Esophagus squamous epithelium (tissue), 5 donors: ENCODE data around the gene GPR157. TPM values are rescaled to one million over a fixed set of nuclear protein-coding genes. Genes with fewer than 3 reads are reported as not detected.

Experiments used
- DNase-seq: peaks from one replicate; lab custom pipeline; 2025; lab: John Stamatoyannopoulos, UW
- H3K27ac ChIP-seq, 4 donors: fragments of 200-600 bp; sonication (generic); one replicate each; pipeline ENCODE4 v1.5.1; 2016 to 2019; ENCODE audit warnings: mild to moderate bottlenecking in 1 of 4
- H3K27me3 ChIP-seq, 4 donors: fragments of 200-600 bp; sonication (generic); 1 replicate in 3 of 4; 2 replicates in 1 of 4; pipeline versions ENCODE4 v1.5.1 to v1.6.0; 2017 to 2021; ENCODE audit warnings: antibody characterized with exemption in 1 of 4
- H3K36me3 ChIP-seq, 3 donors: fragments of 200-600 bp; sonication (generic); one replicate each; pipeline ENCODE4 v1.5.1; 2016 to 2019
- H3K4me1 ChIP-seq, 3 donors: fragments of 200-600 bp; sonication (generic); one replicate each; pipeline ENCODE4 v1.5.1; 2017 to 2019
- H3K4me3 ChIP-seq, 4 donors: fragments of 200-600 bp; sonication (generic); 1 replicate in 3 of 4; 2 replicates in 1 of 4; pipeline ENCODE4 v1.5.1; 2016 to 2019; ENCODE audit warnings: mild to moderate bottlenecking in 2 of 4, moderate library complexity in 1 of 4
- H3K9me3 ChIP-seq, 3 donors: fragments of 200-600 bp; sonication (generic); one replicate each; pipeline ENCODE4 v1.5.1; 2016 to 2019
- POLR2A ChIP-seq, 4 donors: fragments of 450-650 bp; IDR thresholded peaks; one replicate each; pipeline ENCODE4 v1.6.1; 2017; ENCODE audit warnings: antibody characterized with exemption in 4 of 4, mild to moderate bottlenecking in 4 of 4, moderate library complexity in 3 of 4
- WGBS, 2 donors: methylation state at CpG; one replicate each; pipeline ENCODE4 v1.1.5; 2018; 5-methylcytosine and 5-hydroxymethylcytosine counted together
- intact Hi-C: fragments of 100-400 bp; cut with DNase I; formaldehyde crosslinking; loops from one replicate; pipeline ENCODE4 v1.15.0; 2022
- total RNA-seq, 4 donors: library from RNA; depleted of rRNA; stranded (reverse); fragments of >200 nt; gene quantifications; one replicate each; pipeline ENCODE4 v1.1.0, GENCODE V29; 2016
- TF ChIP-seq, protein P1 (sequence below), 6 experiments: fragments of 450-650 bp in 4 of 6; fragments of 200-600 bp in 2 of 6; sonication (generic) in 2 of 6; IDR thresholded peaks; one replicate each; pipeline ENCODE4 v1.5.1; 2016 to 2019; ENCODE audit warnings: antibody characterized with exemption in 6 of 6, mild to moderate bottlenecking in 4 of 6, moderate library complexity in 4 of 6
- donor health status: DM: yes; HTN: yes; CAD: no.

GPR157 gene
- total RNA-seq, 4 donors from 2014 or later = 28.5 to 57.4 (median 30.2) TPM

DNA sequence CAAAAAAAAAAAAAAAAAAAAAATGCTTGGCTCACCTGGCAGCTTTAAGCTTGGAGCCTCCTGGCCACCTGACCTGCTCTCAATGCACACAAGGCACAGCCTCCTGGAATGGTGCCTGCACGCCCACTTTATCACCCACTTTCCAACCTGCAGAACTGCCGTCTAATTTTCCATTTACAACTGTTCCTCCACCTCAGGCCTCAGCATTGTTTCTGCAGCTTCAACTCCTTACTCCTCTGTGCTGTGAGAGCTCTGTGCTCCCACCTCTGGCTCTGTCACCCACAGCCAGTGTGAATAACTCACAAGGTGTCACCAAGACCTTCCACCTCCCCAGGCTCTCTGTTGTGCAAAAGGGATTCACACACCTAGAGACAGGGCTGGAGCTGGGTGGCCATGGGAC is 38.7 kb upstream of the GPR157 start:
- TF ChIP-seq, protein P1, sequence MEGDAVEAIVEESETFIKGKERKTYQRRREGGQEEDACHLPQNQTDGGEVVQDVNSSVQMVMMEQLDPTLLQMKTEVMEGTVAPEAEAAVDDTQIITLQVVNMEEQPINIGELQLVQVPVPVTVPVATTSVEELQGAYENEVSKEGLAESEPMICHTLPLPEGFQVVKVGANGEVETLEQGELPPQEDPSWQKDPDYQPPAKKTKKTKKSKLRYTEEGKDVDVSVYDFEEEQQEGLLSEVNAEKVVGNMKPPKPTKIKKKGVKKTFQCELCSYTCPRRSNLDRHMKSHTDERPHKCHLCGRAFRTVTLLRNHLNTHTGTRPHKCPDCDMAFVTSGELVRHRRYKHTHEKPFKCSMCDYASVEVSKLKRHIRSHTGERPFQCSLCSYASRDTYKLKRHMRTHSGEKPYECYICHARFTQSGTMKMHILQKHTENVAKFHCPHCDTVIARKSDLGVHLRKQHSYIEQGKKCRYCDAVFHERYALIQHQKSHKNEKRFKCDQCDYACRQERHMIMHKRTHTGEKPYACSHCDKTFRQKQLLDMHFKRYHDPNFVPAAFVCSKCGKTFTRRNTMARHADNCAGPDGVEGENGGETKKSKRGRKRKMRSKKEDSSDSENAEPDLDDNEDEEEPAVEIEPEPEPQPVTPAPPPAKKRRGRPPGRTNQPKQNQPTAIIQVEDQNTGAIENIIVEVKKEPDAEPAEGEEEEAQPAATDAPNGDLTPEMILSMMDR (IDR thresholded peaks at IDR 0.05) = no peak
- no peak for TF ChIP-seq POLR2A (IDR thresholded peaks at IDR 0.05)
- no peaks in the 10 kb centered on the region for H3K36me3 ChIP-seq
- WGBS, 2 donors = 83 to 85% methylated on average over 2 of the region's 2 CpGs
- H3K27me3 ChIP-seq = no peaks in the 10 kb centered on the region
- H3K4me1 ChIP-seq = peaks cover 24 to 62% (median 25%) of the 10 kb centered on the region in 3 donors
- intact Hi-C loops = no loop called here
- no peak for DNase-seq
- no peaks in the 10 kb centered on the region for H3K9me3 ChIP-seq
- no peak overlapping the region for H3K4me3 ChIP-seq
- H3K27ac ChIP-seq = no peak overlapping the region

- peak overlapping the region in 3 of 4 donors; percentile 90 to 95 (median 93) for H3K27ac ChIP-seq
- no peak overlapping the region for H3K4me3 ChIP-seq
- H3K9me3 ChIP-seq = no peaks in the 10 kb centered on the region
- no peak for TF ChIP-seq POLR2A (IDR thresholded peaks at IDR 0.05)
- TF ChIP-seq, protein P1 (IDR thresholded peaks at IDR 0.05) = no peak
- H3K36me3 ChIP-seq = no peaks in the 10 kb centered on the region
- no peaks in the 10 kb centered on the region for H3K27me3 ChIP-seq
- peaks cover 34 to 72% (median 36%) of the 10 kb centered on the region in 3 donors for H3K4me1 ChIP-seq
- DNase-seq = no peak
- intact Hi-C loops = no loop called here
- 86 to 93% methylated on average over 15 to 23 of the region's 27 CpGs for WGBS, 2 donors
Observed at GRCh38 chr1:9166289-9167235, 37.7 kb upstream of the GPR157 start.

- DNase-seq = no peak
- Histone ChIP-seq H3K9me3 (no peaks in the 10 kb centered on the region), H3K4me1 (peaks cover 37 to 76% (median 39%) of the 10 kb centered on the region in 3 donors), H3K27me3 (no peaks in the 10 kb centered on the region), H3K27ac (peak overlapping the region; percentile 90 to 96 (median 94)), H3K36me3 (no peaks in the 10 kb centered on the region), H3K4me3 (no peak overlapping the region)
- WGBS, 2 donors = 82 to 94% methylated on average over 5 of the region's 7 CpGs
- intact Hi-C loops = no loop called here
- TF ChIP-seq, protein P1 (IDR thresholded peaks at IDR 0.05) = no peak
- no peak for TF ChIP-seq POLR2A (IDR thresholded peaks at IDR 0.05)
Observed at GRCh38 chr1:9165396-9165795, 36.5 kb upstream of the GPR157 start.

DNA sequence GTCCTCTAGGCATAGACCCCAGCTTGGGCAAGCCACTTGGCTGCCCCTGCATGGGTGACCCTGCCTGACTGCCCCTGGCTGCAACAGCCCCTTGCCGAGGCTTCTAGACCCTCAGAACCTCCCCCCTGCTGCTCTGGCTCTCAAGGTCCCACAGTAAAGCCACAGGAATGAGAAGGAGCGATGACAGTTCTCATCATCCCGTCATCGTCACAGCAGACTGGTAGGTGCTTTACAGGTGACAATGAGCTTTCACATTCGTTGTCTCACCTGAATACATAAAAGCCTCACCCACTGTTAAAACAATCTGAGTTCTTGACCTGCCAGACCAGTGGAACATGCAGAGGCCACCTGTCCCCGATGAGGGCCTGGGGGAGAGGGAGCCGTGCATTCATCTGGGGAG is 36.0 kb upstream of the GPR157 start:
- DNase-seq = no peak
- no peak overlapping the region for H3K4me3 ChIP-seq
- TF ChIP-seq, protein P1 (IDR thresholded peaks at IDR 0.05) = no peak
- TF ChIP-seq POLR2A (IDR thresholded peaks at IDR 0.05) = no peak
- intact Hi-C loops = no loop called here
- H3K27me3 ChIP-seq = no peaks in the 10 kb centered on the region
- 80% methylated on average over 1 of the region's 7 CpGs; no CpG with 5 or more reads in 1 of the 2 donors for WGBS, 2 donors
- H3K36me3 ChIP-seq = no peaks in the 10 kb centered on the region
- H3K27ac ChIP-seq = peak overlapping the region; percentile 90 to 96 (median 94)
- H3K9me3 ChIP-seq = no peaks in the 10 kb centered on the region
- H3K4me1 ChIP-seq = peaks cover 37 to 74% (median 39%) of the 10 kb centered on the region in 3 donors

DNA sequence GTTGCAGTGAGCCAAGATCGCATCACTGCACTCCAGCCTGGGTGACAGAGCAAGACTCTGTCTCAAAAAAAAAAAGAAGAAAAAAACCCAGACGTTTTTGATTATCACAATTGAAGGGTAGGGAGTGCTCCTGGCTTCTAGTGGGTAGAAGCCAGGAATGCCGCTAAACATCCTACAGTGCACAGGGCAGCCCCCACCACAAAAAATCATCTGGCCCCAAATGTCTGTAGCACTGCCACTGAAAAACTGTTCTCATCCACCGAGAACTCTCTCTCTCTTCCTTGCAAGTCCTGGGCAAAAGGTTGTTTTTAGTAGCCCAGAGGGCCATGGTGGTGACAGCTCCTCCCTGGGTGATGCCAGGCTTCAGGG is 35.6 kb upstream of the GPR157 start:
- H3K9me3 ChIP-seq = no peaks in the 10 kb centered on the region
- peaks cover 37 to 74% (median 39%) of the 10 kb centered on the region in 3 donors for H3K4me1 ChIP-seq
- TF ChIP-seq, protein P1 (IDR thresholded peaks at IDR 0.05) = no peak
- no peak for TF ChIP-seq POLR2A (IDR thresholded peaks at IDR 0.05)
- H3K4me3 ChIP-seq = no peak overlapping the region
- intact Hi-C loops = no loop called here
- H3K27ac ChIP-seq = peak overlapping the region; percentile 90 to 96 (median 94)
- no peaks in the 10 kb centered on the region for H3K27me3 ChIP-seq
- WGBS, 2 donors = 37 to 64% methylated on average over 4 of the region's 4 CpGs
- no peak for DNase-seq
- no peaks in the 10 kb centered on the region for H3K36me3 ChIP-seq
